ENCODE data around the gene LHFPL6.

GRCh38 chr13:39410096-39410901, 192.7 kb downstream of the LHFPL6 start:
- TF ChIP-seq CTCF (IDR thresholded peaks at IDR 0.05) (no peak), POLR2A (IDR thresholded peaks at IDR 0.05) (no peak)
